ENCODE measurements around the gene KCNB1. TPM values are rescaled to one million over a fixed set of nuclear protein-coding genes. Genes with fewer than 3 reads are reported as not detected.
A peak's percentile ranks its signal among the peaks of the same experiment; 100 is the strongest.

The KCNB1 gene
- total RNA-seq, 1 donor from 2014 or later, result 0.41 TPM

- TF ChIP-seq CTCF (IDR thresholded peaks at IDR 0.05), result no peak
- Histone ChIP-seq H3K4me3 (no peak overlapping the region), H3K27ac (no peak overlapping the region), H3K9me3 (no peaks in the 10 kb centered on the region), H3K27me3 (no peaks in the 10 kb centered on the region), H3K4me1 (peaks cover 4% of the 10 kb centered on the region), H3K36me3 (no peaks in the 10 kb centered on the region)
- ATAC-seq, result no peak
- no peak for DNase-seq
- intact Hi-C loops (cut with DNase I), result no loop called here
Measured at GRCh38 chr20:49400410-49400809, 82.1 kb downstream of the KCNB1 start.

- Histone ChIP-seq H3K4me1 (peaks cover 4% of the 10 kb centered on the region), H3K27ac (no peak overlapping the region), H3K9me3 (no peaks in the 10 kb centered on the region), H3K4me3 (no peak overlapping the region), H3K27me3 (no peaks in the 10 kb centered on the region), H3K36me3 (no peaks in the 10 kb centered on the region)
- intact Hi-C loops (cut with DNase I), result no loop called here
- ATAC-seq, result no peak
- TF ChIP-seq CTCF (IDR thresholded peaks at IDR 0.05), result no peak
- DNase-seq, result no peak
Measured at GRCh38 chr20:49399329-49399728, 83.1 kb downstream of the KCNB1 start.

GRCh38 chr20:49398401-49399144, 83.9 kb downstream of the KCNB1 start:
- TF ChIP-seq CTCF (IDR thresholded peaks at IDR 0.05), result no peak
- intact Hi-C loops (cut with DNase I), result no loop called here
- Histone ChIP-seq H3K27ac (no peak overlapping the region), H3K4me3 (no peak overlapping the region), H3K36me3 (no peaks in the 10 kb centered on the region), H3K9me3 (no peaks in the 10 kb centered on the region), H3K4me1 (peaks cover 4% of the 10 kb centered on the region), H3K27me3 (no peaks in the 10 kb centered on the region)
- DNase-seq (no peak), ATAC-seq (no peak)

GRCh38 chr20:49397525-49397924, 84.9 kb downstream of the KCNB1 start:
- DNase-seq, result no peak
- intact Hi-C loops (cut with DNase I), result no loop called here
- Histone ChIP-seq H3K4me1 (peaks cover 4% of the 10 kb centered on the region), H3K36me3 (no peaks in the 10 kb centered on the region), H3K4me3 (no peak overlapping the region), H3K9me3 (no peaks in the 10 kb centered on the region), H3K27ac (no peak overlapping the region), H3K27me3 (no peaks in the 10 kb centered on the region)
- ATAC-seq, result no peak
- no peak for TF ChIP-seq CTCF (IDR thresholded peaks at IDR 0.05)

GRCh38 chr20:49396230-49396629, 86.2 kb downstream of the KCNB1 start:
- ATAC-seq (no peak), DNase-seq (no peak)
- intact Hi-C loops (cut with DNase I), result no loop called here
- Histone ChIP-seq H3K27me3 (no peaks in the 10 kb centered on the region), H3K27ac (no peak overlapping the region), H3K36me3 (no peaks in the 10 kb centered on the region), H3K4me1 (peaks cover 4% of the 10 kb centered on the region), H3K4me3 (no peak overlapping the region), H3K9me3 (no peaks in the 10 kb centered on the region)
- TF ChIP-seq CTCF (IDR thresholded peaks at IDR 0.05), result peak; percentile 8

GRCh38 chr20:49395659-49396058, 86.8 kb downstream of the KCNB1 start:
- no peak for TF ChIP-seq CTCF (IDR thresholded peaks at IDR 0.05)
- no peak overlapping the region for H3K27ac ChIP-seq
- H3K36me3 ChIP-seq, result no peaks in the 10 kb centered on the region
- DNase-seq, result no peak
- no peaks in the 10 kb centered on the region for H3K27me3 ChIP-seq
- H3K4me1 ChIP-seq, result peaks cover 3% of the 10 kb centered on the region
- no peak overlapping the region for H3K4me3 ChIP-seq
- intact Hi-C loops (cut with DNase I), result no loop called here
- H3K9me3 ChIP-seq, result no peaks in the 10 kb centered on the region
- ATAC-seq, result no peak

Data from upper lobe of right lung (tissue), 1 donor.